ENCODE data around the gene CLNK.

The CLNK gene

DNA sequence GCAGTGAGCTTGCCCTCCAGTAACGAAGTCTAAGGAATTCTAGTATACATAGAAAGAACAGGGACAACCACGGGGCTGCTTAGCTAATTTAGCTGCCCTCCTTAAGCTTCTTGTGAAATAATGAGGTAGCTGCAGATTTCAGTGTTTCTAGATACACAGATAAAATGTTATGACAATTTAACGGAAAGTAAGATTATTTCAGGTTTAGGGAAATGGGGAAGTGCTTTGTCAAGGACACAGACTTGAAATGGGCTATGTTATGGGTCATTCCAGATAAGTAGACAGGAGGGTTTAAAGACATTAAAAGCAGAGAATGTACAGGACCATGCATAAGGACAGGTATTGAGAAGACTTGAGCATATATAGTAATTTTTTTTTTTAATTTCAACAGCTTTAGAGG lies 193.2 kb downstream of the CLNK start:
- TF ChIP-seq, protein P1, sequence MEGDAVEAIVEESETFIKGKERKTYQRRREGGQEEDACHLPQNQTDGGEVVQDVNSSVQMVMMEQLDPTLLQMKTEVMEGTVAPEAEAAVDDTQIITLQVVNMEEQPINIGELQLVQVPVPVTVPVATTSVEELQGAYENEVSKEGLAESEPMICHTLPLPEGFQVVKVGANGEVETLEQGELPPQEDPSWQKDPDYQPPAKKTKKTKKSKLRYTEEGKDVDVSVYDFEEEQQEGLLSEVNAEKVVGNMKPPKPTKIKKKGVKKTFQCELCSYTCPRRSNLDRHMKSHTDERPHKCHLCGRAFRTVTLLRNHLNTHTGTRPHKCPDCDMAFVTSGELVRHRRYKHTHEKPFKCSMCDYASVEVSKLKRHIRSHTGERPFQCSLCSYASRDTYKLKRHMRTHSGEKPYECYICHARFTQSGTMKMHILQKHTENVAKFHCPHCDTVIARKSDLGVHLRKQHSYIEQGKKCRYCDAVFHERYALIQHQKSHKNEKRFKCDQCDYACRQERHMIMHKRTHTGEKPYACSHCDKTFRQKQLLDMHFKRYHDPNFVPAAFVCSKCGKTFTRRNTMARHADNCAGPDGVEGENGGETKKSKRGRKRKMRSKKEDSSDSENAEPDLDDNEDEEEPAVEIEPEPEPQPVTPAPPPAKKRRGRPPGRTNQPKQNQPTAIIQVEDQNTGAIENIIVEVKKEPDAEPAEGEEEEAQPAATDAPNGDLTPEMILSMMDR (IDR thresholded peaks at IDR 0.05; ENCODE audit: insufficient read depth, missing control alignments): no peak
- no peak for DNase-seq (ENCODE audit: insufficient read length, low spot score)
- FAIRE-seq: no peak

GRCh38 chr4:10490996-10491395 lies 193.6 kb downstream of the CLNK start:
- TF ChIP-seq, protein P1 (IDR thresholded peaks at IDR 0.05; ENCODE audit: insufficient read depth, missing control alignments): no peak
- DNase-seq (ENCODE audit: insufficient read length, low spot score): no peak
- FAIRE-seq: no peak

- TF ChIP-seq, protein P1 (IDR thresholded peaks at IDR 0.05; ENCODE audit: insufficient read depth, missing control alignments): no peak
- no peak for FAIRE-seq
- no peak for DNase-seq (ENCODE audit: insufficient read length, low spot score)
Observed at GRCh38 chr4:10482913-10483312, 201.7 kb downstream of the CLNK start.

GRCh38 chr4:10480616-10481015 lies 204.0 kb downstream of the CLNK start:
- FAIRE-seq: no peak
- TF ChIP-seq, protein P1 (IDR thresholded peaks at IDR 0.05; ENCODE audit: insufficient read depth, missing control alignments): no peak

GRCh38 chr4:10478621-10479020 lies 205.9 kb downstream of the CLNK start:
- FAIRE-seq (no peak), DNase-seq (ENCODE audit: insufficient read length, low spot score) (no peak)
- TF ChIP-seq, protein P1 (IDR thresholded peaks at IDR 0.05; ENCODE audit: insufficient read depth, missing control alignments): no peak

More at GRCh38 chr4:10480616-10481015, 204.0 kb downstream of the CLNK start:
- DNase-seq (ENCODE audit: insufficient read length, low spot score): no peak

DNA sequence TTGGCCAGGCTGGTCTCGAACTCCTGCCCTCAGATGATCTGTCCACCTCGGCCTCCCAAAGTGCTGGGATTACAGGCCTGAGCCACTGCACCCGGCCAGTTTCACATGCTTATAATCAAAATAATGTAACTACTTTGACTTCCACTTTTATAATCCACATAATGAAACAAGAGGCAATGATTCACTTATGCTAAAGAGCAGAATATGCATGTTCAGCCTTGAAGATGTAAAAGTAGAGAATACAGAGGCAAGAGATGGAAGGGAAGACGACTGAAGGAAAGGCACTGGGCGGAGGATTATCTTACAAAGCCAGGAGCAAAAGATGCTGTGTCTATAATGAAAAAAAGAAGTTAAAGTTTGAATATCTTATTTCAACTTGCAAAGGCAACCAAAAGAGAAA lies 214.1 kb downstream of the CLNK start:
- no peak for DNase-seq (ENCODE audit: insufficient read length, low spot score)
- no peak for FAIRE-seq
- TF ChIP-seq, protein P1 (IDR thresholded peaks at IDR 0.05; ENCODE audit: insufficient read depth, missing control alignments): no peak

DNA sequence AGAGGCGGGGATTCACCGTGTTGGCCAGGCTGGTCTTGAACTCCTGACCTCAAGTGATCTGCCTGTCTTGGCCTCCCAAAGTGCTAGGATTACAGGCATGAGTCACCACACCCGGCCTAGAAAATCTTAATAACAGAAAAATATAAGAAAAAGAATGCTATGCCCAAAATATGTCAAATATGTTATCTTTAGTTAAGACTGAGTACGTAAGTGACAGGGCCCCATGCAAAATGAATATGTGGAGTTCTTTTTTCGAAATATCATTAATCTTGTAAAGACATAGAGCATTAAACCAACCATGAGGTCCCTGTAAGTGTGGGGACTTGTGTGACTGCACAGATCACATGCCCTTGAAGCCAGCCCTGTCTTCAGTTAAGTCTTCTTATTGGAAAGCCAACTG lies 218.4 kb downstream of the CLNK start:
- TF ChIP-seq, protein P1 (IDR thresholded peaks at IDR 0.05; ENCODE audit: insufficient read depth, missing control alignments): no peak
- DNase-seq (ENCODE audit: insufficient read length, low spot score) (no peak), FAIRE-seq (no peak)

All from D721Med (cell line).